Right ventricle myocardium superior (tissue), 1 donor: ENCODE data around the gene DDC. TPM values are rescaled to one million over a fixed set of nuclear protein-coding genes. Genes with fewer than 3 reads are reported as not detected.
"Not testable (repeated sequence)": the region's sequence is repeated elsewhere in the genome, so short reads cannot be mapped to it uniquely, and the experiment has no call there.

Experiments
- ATAC-seq: fragments of 200-7000 bp; cut with Tn5 transposase; one replicate; pipeline ENCODE4 v1.9.1; 2020; ENCODE audit warnings: mild to moderate bottlenecking; ENCODE audit not compliant: poor library complexity
- DNase-seq: peaks from one replicate; pipeline ENCODE4 v3.0.0-alpha.2; 2020
- intact Hi-C: fragments of 100-400 bp; cut with DNase I; formaldehyde crosslinking; loops from one replicate; pipeline ENCODE4 v1.11.2; 2022
- total RNA-seq: library from RNA; stranded (reverse); fragmentation: NEBNext Ultra II Directional; extraction: Animal tissue kit (Norgen Biotek cat#: 25700); gene quantifications from one replicate; pipeline ENCODE4 v1.2.1, GENCODE V29; 2021
- donor health status: DM: no; HTN: yes; CAD: no; lungs with severe emphysema.

Gene DDC
- total RNA-seq, 1 donor from 2014 or later, result not detected

DNA sequence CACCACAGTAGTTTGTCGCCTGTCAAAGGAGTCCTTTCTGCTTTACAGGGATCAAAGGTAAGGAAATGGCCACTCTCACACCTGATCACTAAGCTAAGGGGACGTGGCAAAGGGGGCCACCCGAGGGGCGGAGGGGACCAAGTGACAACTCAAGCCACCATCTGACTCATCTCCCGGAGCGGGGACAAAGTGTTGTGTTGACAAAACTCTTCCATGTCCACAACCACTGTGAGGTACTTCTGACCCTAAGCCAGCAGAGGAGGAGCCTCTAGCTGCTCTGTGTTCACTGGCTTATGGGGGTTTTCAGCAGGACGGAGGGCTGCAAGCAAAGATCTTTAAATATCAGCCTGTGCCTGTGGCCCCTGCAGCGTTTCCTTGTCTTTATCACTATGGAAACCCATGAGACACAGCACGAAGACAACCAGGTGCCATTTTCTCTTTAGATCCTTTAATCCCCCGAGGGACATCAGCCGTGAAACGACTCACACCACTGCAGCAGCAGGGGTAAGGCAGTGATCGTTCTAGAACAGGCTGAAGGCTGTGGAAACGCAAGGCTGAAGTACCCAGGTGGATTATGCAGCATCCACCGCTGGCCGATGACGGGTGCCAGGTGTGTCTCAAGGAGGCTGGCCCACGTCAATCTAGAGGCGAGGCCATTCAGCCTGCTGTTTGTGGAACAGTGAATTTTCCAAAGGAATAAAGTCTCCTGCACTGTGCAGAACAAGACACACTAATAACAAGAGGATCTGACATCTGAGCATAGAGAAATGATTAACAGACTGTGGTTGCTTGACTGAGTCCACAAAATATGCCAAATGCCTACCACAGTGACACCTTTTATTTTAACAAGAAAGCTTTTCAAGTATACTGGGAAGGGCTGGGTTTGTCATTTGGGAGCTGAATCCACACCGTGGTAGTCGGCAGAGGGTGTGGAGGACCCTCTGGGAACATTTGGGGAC lies 26.6 kb upstream of the DDC start:
- intact Hi-C loops, result loop anchor here (10.0 kb wide), 1 partner anchor 127 kb away; no protein-coding TSS in a partner anchor
- DNase-seq, result no peak
- ATAC-seq, result no peak

DNA sequence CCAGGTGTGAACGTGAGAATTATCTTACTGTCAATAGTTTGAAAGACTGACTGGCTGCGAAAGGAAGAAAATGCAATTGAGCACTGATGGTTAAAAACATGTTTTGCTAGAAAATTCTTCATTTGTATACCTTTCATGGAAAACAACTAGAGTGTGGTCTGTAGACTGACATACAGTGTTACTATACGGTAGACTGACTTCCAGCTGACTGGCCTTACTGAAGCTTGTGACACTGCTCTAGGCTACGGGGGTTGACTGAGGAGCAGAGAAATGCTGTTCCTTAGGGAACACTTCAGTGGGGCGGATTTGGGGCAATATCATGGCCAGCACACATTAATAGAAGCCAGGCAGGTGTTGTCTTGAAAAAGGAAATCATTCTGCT lies 25.9 kb upstream of the DDC start:
- ATAC-seq (no peak), DNase-seq (no peak)
- intact Hi-C loops, result loop anchor here (10.0 kb wide), 1 partner anchor 126 kb away; no protein-coding TSS in a partner anchor

DNA sequence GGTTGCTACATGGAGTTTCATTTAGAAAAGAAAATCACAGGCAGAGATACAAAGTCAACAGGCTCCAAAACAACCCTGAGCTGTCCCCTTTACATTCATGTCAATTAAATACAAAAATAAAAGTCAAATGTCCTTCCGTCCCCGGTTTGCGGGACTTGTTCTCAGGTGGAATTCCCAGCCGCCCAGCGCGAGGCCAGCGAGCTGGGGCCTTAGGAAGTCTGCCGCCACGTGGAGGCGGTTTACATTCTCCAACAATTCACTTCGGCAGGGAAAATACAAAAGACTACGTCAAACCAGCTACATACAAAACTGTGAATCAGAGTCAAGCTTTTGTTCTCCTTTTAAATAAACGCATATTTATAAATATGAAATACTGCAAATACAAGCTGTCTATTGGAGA lies 25.3 kb upstream of the DDC start:
- ATAC-seq, result no peak
- intact Hi-C loops, result loop anchor here (10.0 kb wide), 1 partner anchor 126 kb away; no protein-coding TSS in a partner anchor
- no peak for DNase-seq

DNA sequence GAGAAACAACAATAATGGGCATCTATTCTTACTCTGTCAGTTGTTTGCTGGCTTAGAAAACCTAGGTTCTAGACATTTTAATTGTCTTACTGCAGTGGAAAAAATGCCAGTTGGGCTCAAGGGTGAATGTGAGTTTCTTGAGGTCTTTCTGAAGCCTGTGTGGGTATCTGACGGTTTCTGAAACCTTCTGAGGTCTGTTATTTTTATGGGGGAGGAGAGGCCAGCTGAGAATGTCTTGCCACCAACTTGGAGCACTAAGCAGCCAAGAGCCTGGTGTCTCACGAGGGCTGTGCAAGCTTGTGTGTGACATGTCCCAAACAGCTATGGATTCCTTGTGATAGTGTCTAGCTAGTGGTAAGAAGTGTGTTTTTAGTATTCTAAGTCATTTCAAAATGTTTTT lies 24.2 kb upstream of the DDC start:
- intact Hi-C loops, result no loop called here
- ATAC-seq, result no peak
- no peak for DNase-seq

DNA sequence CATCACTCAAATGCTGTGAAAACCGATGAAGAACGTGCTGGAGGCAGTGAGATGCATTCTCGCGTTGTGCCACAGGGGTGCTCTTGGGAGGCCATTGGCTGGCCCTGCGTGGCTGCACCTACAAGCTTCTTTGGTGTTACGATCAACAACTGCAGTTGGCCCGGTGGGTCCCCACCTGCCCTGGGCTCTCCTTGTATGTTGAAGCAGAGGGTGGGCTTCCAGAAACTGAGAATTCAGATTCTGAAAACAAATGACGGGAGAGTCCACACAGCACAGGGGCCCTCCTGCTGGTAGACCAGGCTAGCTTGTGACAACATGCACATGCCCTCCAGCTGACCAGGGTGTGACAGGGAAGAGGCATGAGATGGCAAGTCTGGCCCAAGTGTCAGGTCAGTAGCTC lies 23.7 kb upstream of the DDC start:
- ATAC-seq, result no peak
- no peak for DNase-seq
- intact Hi-C loops, result no loop called here

DNA sequence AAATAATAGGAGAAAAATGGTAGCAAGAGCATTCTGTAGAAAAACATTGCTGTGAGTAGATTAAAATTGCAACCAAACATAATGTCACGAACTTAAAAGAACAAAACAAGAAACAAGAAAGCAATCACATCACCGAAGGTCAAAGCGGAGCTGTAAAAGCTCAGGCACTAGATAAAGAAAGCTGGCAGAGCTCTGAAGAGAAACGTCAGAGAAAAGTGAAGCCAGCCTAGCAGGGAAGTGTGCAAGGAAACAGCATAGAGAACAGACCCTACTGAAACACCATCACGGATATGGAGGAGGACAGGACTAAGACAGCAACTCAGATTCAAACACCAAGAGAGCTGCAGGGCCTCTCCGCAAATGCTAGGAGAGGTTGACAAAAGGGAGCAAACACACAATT lies 22.5 kb upstream of the DDC start:
- ATAC-seq (no peak), DNase-seq (no peak)
- intact Hi-C loops, result no loop called here

DNA sequence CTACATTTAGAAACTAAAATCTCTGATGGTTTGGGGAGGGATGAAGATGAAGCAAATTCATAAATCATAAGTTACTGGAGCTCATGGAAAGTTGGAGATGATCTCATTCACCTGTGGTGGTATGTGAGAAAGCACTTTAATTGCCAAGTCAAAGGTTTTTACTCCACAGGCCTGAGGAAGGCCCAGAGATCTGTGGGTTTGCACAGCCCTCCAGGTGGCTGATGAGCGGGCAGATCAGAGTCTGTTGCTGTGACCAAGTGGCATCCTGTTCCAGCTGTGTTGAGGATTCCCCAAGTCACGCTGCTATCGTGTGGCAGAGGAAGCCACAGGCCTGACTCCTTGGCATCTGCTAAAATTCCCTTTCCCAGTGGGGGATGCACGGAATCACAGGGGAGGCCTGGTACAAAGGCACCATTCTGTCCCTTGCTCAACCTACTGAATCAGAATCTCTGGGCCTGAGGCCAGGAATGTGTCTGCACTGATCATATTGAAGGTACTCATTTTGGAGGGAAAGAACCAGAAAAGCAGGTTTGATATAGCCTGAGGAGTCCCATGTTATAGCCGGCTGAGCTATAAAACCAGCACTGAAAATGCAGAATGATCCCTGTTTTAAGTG lies 19.7 kb upstream of the DDC start:
- intact Hi-C loops, result no loop called here
- DNase-seq, result no peak
- no peak for ATAC-seq

- no peak for DNase-seq
- intact Hi-C loops, result no loop called here
- no peak for ATAC-seq
These were observed 19.2 kb upstream of the DDC start for GRCh38 chr7:50584386-50584785.

- intact Hi-C loops, ATAC-seq, DNase-seq: not testable (repeated sequence)
These were observed 18.1 kb upstream of the DDC start for GRCh38 chr7:50583295-50583694.

GRCh38 chr7:50582271-50582670 lies 17.1 kb upstream of the DDC start:
- intact Hi-C loops, ATAC-seq, DNase-seq: not testable (repeated sequence)

GRCh38 chr7:50580666-50581065 lies 15.5 kb upstream of the DDC start:
- ATAC-seq, DNase-seq, intact Hi-C loops: not testable (repeated sequence)

DNA sequence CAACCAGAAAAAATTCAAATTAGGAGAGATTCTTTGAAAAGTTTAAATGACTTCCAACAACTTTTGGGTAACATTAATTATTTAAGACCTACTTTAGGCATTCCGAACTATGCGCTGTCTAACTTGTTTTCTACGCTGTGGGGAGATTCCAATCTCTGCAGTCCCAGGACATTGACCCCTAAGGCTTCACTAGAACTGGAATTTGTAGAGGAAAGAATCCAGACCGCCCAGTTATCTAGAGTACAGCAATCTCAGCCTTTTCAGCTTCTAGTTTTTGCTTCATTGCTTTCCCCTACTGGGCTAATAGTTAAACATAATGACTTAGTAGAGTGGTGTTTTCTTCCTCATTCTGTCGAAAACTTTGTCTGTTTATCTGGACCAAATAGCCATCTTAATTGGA lies 14.9 kb upstream of the DDC start:
- intact Hi-C loops, result no loop called here
- DNase-seq (no peak), ATAC-seq (no peak)

DNA sequence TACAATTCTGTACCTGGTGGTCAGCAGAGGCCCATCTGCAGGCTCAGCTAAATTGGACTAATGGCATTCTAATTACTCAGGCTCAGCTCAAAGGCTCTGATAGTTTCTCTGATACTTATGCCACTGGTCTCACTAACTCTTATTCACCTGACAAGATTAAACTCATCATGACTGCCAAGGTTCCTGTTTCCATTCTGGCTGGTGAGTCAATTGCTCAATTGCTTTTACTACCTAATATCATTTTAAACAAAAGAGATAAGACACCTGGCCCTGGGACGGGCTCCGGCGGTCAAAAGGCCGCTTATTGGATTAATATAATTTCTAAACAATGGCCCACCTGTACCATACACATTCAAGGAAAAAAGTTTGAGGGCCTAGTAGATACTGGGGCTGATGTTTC lies 12.9 kb upstream of the DDC start:
- ATAC-seq, DNase-seq, intact Hi-C loops: not testable (repeated sequence)

DNA sequence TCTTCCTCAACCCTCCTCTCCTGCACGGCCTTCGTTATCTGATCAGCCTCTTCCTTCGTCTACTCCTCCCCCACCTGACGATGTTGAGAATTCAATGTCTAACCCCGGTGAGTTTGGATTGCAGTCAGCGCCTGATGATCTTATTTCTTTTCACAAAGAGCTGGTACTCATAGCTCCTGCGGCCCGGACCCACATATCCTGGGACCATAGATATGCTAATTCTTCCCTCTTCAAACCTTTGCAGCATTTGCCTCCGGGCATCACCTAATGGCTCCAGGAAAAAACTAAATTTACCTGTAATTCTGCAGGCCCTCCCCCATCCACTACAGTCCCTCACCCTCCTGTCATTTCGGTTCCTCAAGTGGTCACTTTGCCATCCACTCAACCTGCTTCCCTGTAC lies 12.4 kb upstream of the DDC start:
- ATAC-seq (no peak), DNase-seq (no peak)
- intact Hi-C loops, result no loop called here

DNA sequence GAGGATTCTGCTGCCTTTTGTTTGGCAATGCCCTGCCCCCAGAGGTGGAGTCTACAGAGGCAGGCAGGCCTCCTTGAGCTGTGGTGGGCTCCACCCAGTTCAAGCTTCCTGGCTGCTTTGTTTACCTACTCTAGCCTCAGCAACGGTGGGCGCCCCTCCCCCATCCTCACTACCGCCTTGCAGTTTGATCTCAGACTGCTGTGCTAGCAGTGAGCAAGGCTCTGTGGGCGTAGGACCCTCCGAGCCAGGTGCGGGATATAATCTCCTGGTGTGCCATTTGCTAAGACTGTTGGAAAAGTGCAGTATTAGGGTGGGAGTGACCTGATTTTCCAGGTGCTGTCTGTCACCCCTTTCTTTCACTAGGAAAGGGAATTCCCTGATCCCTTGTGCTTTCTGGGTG lies 11.2 kb upstream of the DDC start:
- intact Hi-C loops, ATAC-seq, DNase-seq: not testable (repeated sequence)

- intact Hi-C loops, result no loop called here
- DNase-seq (no peak), ATAC-seq (no peak)
These were observed 2.6 kb upstream of the DDC start for GRCh38 chr7:50567715-50568261.

DNA sequence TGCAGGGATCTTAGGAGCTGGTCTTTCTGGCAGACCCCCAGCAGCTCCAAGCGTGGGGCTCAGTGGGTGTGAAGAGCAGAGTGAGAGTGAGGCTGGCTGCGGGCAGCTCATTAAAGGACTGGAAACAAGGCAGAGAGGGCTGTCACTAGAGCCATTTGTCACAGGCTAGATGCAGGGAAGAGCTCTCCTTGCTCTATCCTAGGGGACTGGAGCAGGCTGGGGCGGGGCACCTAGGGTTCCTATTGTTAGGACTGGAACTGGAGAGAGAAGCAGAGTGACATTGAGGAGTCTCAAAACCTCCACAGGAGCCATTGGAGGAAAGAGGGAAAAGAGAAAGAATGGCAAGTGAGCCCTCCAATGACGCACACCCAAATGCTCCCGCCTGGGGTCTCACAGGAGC lies 772 bp upstream of the DDC start:
- DNase-seq, result no peak
- ATAC-seq, result no peak
- intact Hi-C loops, result no loop called here

DNA sequence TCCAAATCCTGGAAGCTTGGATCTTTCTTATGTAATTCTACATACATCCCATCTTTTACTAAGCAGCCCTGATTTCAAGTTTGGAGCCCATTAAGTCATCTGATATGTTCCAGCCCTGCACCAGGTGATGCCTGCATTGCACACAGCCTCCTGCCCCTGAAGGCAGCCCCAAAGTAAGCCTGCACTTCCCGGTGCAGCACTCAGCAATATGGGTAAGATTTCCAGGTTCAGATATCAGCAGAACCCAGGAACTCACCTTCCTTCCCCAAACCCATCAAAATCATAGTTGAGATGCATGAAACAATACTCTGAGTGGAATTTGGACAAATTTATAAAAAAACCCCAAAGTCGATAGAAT lies 333 bp upstream of the DDC start:
- ATAC-seq (no peak), DNase-seq (no peak)
- intact Hi-C loops, result no loop called here

GRCh38 chr7:50564171-50564570 lies 1.0 kb downstream of the DDC start:
- intact Hi-C loops, result no loop called here
- DNase-seq, result no peak
- ATAC-seq, result no peak

DNA sequence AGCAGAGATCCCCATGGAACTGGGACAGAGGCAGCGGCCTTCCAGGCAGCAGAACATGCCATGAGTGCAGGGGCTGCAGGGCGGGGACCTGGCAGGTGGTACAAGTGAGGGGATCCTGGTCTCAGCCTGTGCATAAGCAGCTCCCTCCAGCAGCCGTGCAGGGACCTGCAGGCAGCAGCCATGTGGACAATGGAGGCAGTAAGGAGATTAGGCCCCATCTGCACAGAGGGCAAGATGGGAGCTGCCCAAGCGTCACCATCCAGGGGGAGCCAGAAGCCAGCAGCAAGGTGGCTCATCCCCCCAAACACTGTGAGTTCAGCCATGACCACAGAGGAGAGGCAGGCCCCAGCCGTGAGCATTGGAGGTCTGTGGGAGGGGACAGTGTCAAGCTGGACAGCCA lies 3.1 kb downstream of the DDC start:
- no peak for DNase-seq
- no peak for ATAC-seq
- intact Hi-C loops, result no loop called here
